Measurements from ENCODE around the gene SLC35G6. TPM values are rescaled to one million over a fixed set of nuclear protein-coding genes. Genes with fewer than 3 reads are reported as not detected.

The SLC35G6 gene
- total RNA-seq, 2 donors from 2014 or later, result 0.33 TPM; not detected in 1

- H3K27me3 Mint-ChIP-seq (ENCODE audit: insufficient read depth), result no peaks in the 10 kb centered on the region
Observed at GRCh38 chr17:7493941-7494340, 12.7 kb downstream of the SLC35G6 start.

GRCh38 chr17:7495906-7496434, 14.7 kb downstream of the SLC35G6 start:
- Mint-ChIP-seq H3K36me3 (ENCODE audit: low read depth) (peaks cover 76% of the 10 kb centered on the region), H3K9me3 (no peaks in the 10 kb centered on the region), H3K27me3 (ENCODE audit: insufficient read depth) (no peaks in the 10 kb centered on the region), H3K27ac (no peak overlapping the region), H3K4me1 (peaks cover 5% of the 10 kb centered on the region), H3K4me3 (no peak overlapping the region)
- Histone ChIP-seq H3K9ac (ENCODE audit: extremely low read depth, low read length, poor library complexity, severe bottlenecking) (no peak overlapping the region), H3K4me3 (ENCODE audit: low read length) (no peak overlapping the region), H3K27ac (ENCODE audit: low read depth, low read length) (no peak overlapping the region), H3K27me3 (ENCODE audit: control insufficient read depth, insufficient read depth, low read length, poor library complexity, severe bottlenecking) (no peaks in the 10 kb centered on the region), H3K9me3 (ENCODE audit: control insufficient read depth, low read length) (no peaks in the 10 kb centered on the region), H3K36me3 (ENCODE audit: control insufficient read depth, insufficient read depth, low read length) (peaks cover 64% of the 10 kb centered on the region), H3K4me1 (ENCODE audit: control insufficient read depth, insufficient read depth, low read length) (no peaks in the 10 kb centered on the region)
- DNase-seq, result no peak
- WGBS, 2 experiments (ENCODE audit: insufficient coverage in 1 of 2, insufficient read length in 1 of 2), result 94 to 98% methylated on average over 7 to 12 of the region's 12 CpGs
- no peak for TF ChIP-seq CTCF (conservative IDR thresholded peaks at IDR 0.05)

More at GRCh38 chr17:7493941-7494340, 12.7 kb downstream of the SLC35G6 start:
- WGBS, 2 experiments (ENCODE audit: insufficient coverage in 1 of 2, insufficient read length in 1 of 2), result 94 to 95% methylated on average over 2 to 3 of the region's 3 CpGs
- Mint-ChIP-seq H3K4me3 (no peak overlapping the region), H3K36me3 (ENCODE audit: low read depth) (peaks cover 73% of the 10 kb centered on the region), H3K27ac (no peak overlapping the region), H3K9me3 (no peaks in the 10 kb centered on the region), H3K4me1 (peaks cover 5% of the 10 kb centered on the region)
- DNase-seq, result no peak
- no peaks in the 10 kb centered on the region for H3K27me3 ChIP-seq (ENCODE audit: control insufficient read depth, insufficient read depth, low read length, poor library complexity, severe bottlenecking)
- H3K4me1 ChIP-seq (ENCODE audit: control insufficient read depth, insufficient read depth, low read length), result no peaks in the 10 kb centered on the region
- no peak overlapping the region for H3K4me3 ChIP-seq (ENCODE audit: low read length)
- H3K36me3 ChIP-seq (ENCODE audit: control insufficient read depth, insufficient read depth, low read length), result peaks cover 65% of the 10 kb centered on the region
- H3K27ac ChIP-seq (ENCODE audit: low read depth, low read length), result no peak overlapping the region
- no peak for TF ChIP-seq CTCF (conservative IDR thresholded peaks at IDR 0.05)
- no peak overlapping the region for H3K9ac ChIP-seq (ENCODE audit: extremely low read depth, low read length, poor library complexity, severe bottlenecking)
- H3K9me3 ChIP-seq (ENCODE audit: control insufficient read depth, low read length), result no peaks in the 10 kb centered on the region

DNA sequence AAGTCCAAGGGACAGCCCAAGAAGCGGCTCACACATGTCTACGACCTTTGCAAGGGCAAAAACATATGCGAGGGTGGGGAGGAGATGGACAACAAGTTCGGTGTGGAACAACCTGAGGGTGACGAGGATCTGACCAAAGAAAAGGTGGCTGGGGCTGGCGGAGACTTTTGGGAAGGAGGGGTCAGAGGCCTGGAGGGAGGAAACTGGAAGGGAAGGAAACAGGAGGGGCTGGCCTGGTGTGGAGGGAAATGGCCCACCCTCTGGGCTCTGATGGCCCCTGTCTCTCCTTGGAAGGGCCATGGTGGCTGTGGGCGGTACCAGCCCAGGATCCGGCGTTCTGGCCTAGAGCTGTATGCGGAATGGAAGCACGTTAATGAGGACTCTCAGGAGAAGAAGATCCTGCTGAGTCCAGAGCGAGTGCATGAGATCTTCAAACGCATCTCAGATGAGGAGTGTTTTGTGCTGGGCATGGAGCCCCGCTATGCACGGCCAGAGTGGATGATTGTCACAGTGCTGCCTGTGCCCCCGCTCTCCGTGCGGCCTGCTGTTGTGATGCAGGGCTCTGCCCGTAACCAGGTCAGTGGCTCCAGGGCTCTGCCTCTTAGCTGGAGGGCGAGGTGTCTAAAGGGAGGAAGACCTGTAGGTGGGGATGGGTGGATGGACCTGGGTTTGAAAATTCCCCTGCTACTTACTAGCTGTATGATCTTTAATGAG, 15.4 kb downstream of the SLC35G6 start:
- DNase-seq, result no peak
- H3K4me1 Mint-ChIP-seq, result peaks cover 2% of the 10 kb centered on the region

More for the DNA sequence above, 15.4 kb downstream of the SLC35G6 start:
- Histone ChIP-seq H3K9ac (ENCODE audit: extremely low read depth, low read length, poor library complexity, severe bottlenecking) (no peak overlapping the region), H3K9me3 (ENCODE audit: control insufficient read depth, low read length) (no peaks in the 10 kb centered on the region), H3K27ac (ENCODE audit: low read depth, low read length) (no peak overlapping the region), H3K27me3 (ENCODE audit: control insufficient read depth, insufficient read depth, low read length, poor library complexity, severe bottlenecking) (no peaks in the 10 kb centered on the region), H3K36me3 (ENCODE audit: control insufficient read depth, insufficient read depth, low read length) (peaks cover 68% of the 10 kb centered on the region), H3K4me3 (ENCODE audit: low read length) (no peak overlapping the region), H3K4me1 (ENCODE audit: control insufficient read depth, insufficient read depth, low read length) (no peaks in the 10 kb centered on the region)
- Mint-ChIP-seq H3K36me3 (ENCODE audit: low read depth) (peaks cover 79% of the 10 kb centered on the region), H3K27ac (peak overlapping the region; percentile 75), H3K4me3 (no peak overlapping the region), H3K9me3 (no peaks in the 10 kb centered on the region), H3K27me3 (ENCODE audit: insufficient read depth) (no peaks in the 10 kb centered on the region)
- no peak for TF ChIP-seq CTCF (conservative IDR thresholded peaks at IDR 0.05)
- WGBS, 2 experiments (ENCODE audit: insufficient coverage in 1 of 2, insufficient read length in 1 of 2), result 95 to 96% methylated on average over 16 to 20 of the region's 20 CpGs
